HG03575 (cell line): ENCODE measurements around the gene CXorf66.
"Not testable (repeated sequence)": the region's sequence is repeated elsewhere in the genome, so short reads cannot be mapped to it uniquely, and the experiment has no call there.

Experiments used
- ATAC-seq: cut with Tn5 transposase; IDR thresholded peaks from one replicate; pipeline ENCODE4 v1.9.1; 2021; ENCODE audit not compliant: unreplicated experiment, insufficient number of reproducible peaks, low FRiP score; ENCODE audit errors: extremely low read depth

CXorf66 gene

GRCh38 chrX:139965421-139965820 is at the start of gene CXorf66:
CXorf66 (minus strand) TSS chrX:139965521; CDS start chrX:139965496, 25 bp downstream.
- ATAC-seq, result no peak

GRCh38 chrX:139982856-139983255 is 17.5 kb upstream of the CXorf66 start:
- no peak for ATAC-seq

GRCh38 chrX:139974471-139974870 is 9.2 kb upstream of the CXorf66 start:
- ATAC-seq, result no peak

GRCh38 chrX:139972629-139973624 is 7.6 kb upstream of the CXorf66 start:
- ATAC-seq, result no peak

- ATAC-seq, result no peak
Measured at GRCh38 chrX:139972113-139972512, 6.8 kb upstream of the CXorf66 start.

GRCh38 chrX:139971394-139971749 is 6.1 kb upstream of the CXorf66 start:
- ATAC-seq, result no peak

- no peak for ATAC-seq
Measured at GRCh38 chrX:139969286-139969685, 4.0 kb upstream of the CXorf66 start.

- no peak for ATAC-seq
Measured at GRCh38 chrX:139967750-139968149, 2.4 kb upstream of the CXorf66 start.

GRCh38 chrX:139967300-139967699 is 2.0 kb upstream of the CXorf66 start:
- ATAC-seq, result no peak

GRCh38 chrX:139966159-139966558 is 838 bp upstream of the CXorf66 start:
- ATAC-seq, result not testable (repeated sequence)

- ATAC-seq, result not testable (repeated sequence)
Measured at GRCh38 chrX:139961091-139961490, 4.2 kb downstream of the CXorf66 start.

- no peak for ATAC-seq
Measured at GRCh38 chrX:139949703-139950102, 15.6 kb downstream of the CXorf66 start.

GRCh38 chrX:139945075-139945474 is 20.2 kb downstream of the CXorf66 start:
- ATAC-seq, result no peak

GRCh38 chrX:139936259-139936658 is 29.1 kb downstream of the CXorf66 start:
- no peak for ATAC-seq

GRCh38 chrX:139933904-139934303 is 31.4 kb downstream of the CXorf66 start:
- no peak for ATAC-seq

GRCh38 chrX:139932901-139933796 is 32.2 kb downstream of the CXorf66 start, which contains the start of gene ATP11C:
ATP11C (minus strand) TSS chrX:139933053; CDS start chrX:139932042, 1,011 bp downstream.
- ATAC-seq, result peak; percentile 42

GRCh38 chrX:139932073-139932900 is 33.0 kb downstream of the CXorf66 start:
- ATAC-seq, result peak; percentile 8

GRCh38 chrX:139931646-139932072 is 33.7 kb downstream of the CXorf66 start:
- no peak for ATAC-seq
